ENCODE data around the gene MBD3. TPM values are rescaled to one million over a fixed set of nuclear protein-coding genes. Genes with fewer than 3 reads are reported as not detected.

The MBD3 gene
- 10 to 100 TPM; 74.6 to 76.7 TPM for total RNA-seq

GRCh38 chr19:1592755-1593500 is at the start of gene MBD3:
Gene MBD3, minus strand, starts transcription at chr19:1592865. Its CDS starts 234 bp downstream, at chr19:1592631.

GRCh38 chr19:1605236-1606137 is 12.8 kb upstream of the MBD3 start, which contains the start of gene UQCR11:
Gene UQCR11, minus strand, starts transcription at chr19:1605462. Its CDS starts 53 bp downstream, at chr19:1605409.

GRCh38 chr19:1568320-1569019 is 24.2 kb downstream of the MBD3 start, which contains the start of gene MEX3D:
Gene MEX3D, minus strand, starts transcription at chr19:1568325. Its CDS starts 267 bp downstream, at chr19:1568058.

Other genes with a start within 250 kb of the MBD3 start
- gene NDUFS7, start 209.0 kb downstream of the MBD3 start, total RNA-seq, result 10 to 100 TPM; 88.7 to 89.9 TPM
- gene GAMT, start 191.3 kb downstream of the MBD3 start, total RNA-seq, result 10 to 100 TPM; 19.1 to 20.8 TPM
- gene DAZAP1, start 185.3 kb downstream of the MBD3 start, total RNA-seq, result 100 to 1,000 TPM; 185 to 188 TPM
- gene RPS15, start 154.5 kb downstream of the MBD3 start, total RNA-seq, result 1,000 to 10,000 TPM; 1,627 to 1,683 TPM
- gene APC2, start 142.7 kb downstream of the MBD3 start, total RNA-seq, result under 1 TPM in 1 of 2 experiments, not detected in 1; 0.15 TPM
- 10 to 100 TPM; 33.2 to 35.7 TPM for gene C19orf25, start 113.7 kb downstream of the MBD3 start, total RNA-seq
- gene PCSK4, start 102.5 kb downstream of the MBD3 start, total RNA-seq, result 1 to 10 TPM; 2.9 to 4.5 TPM
- gene REEP6, start 101.7 kb downstream of the MBD3 start, total RNA-seq, result 1 to 10 TPM; 1.5 to 1.6 TPM
- 1 to 10 TPM; 5.0 to 8.1 TPM for gene ADAMTSL5, start 79.8 kb downstream of the MBD3 start, total RNA-seq
- gene PLK5, start 68.8 kb downstream of the MBD3 start, total RNA-seq, result not detected
- 10 to 100 TPM in 1 of 2 experiments, 1 to 10 TPM in 1; 9.6 to 10.0 TPM for gene MEX3D, start 24.5 kb downstream of the MBD3 start, total RNA-seq
- 100 to 1,000 TPM; 151 to 175 TPM for gene UQCR11, start 12.6 kb upstream of the MBD3 start, total RNA-seq
- 10 to 100 TPM; 82.3 to 89.9 TPM for gene TCF3, start 59.8 kb upstream of the MBD3 start, total RNA-seq
- gene ONECUT3, start 160.6 kb upstream of the MBD3 start, total RNA-seq, result not detected
- 10 to 100 TPM; 18.8 to 20.7 TPM for gene ATP8B3, start 219.4 kb upstream of the MBD3 start, total RNA-seq

All from activated naive CD4-positive, alpha-beta T cell treated with anti-CD3 and anti-CD28 coated beads, Interleukin-2, amount 10 ng/mL, durations not matched to agents 5 hours and 36 hours (primary cell).